ENCODE data around the gene INPPL1. TPM values are rescaled to one million over a fixed set of nuclear protein-coding genes. Genes with fewer than 3 reads are reported as not detected.

The INPPL1 gene
- total RNA-seq, 4 donors from 2014 or later = 85.9 to 114 (median 99.5) TPM

GRCh38 chr11:72240461-72241290, 16.1 kb downstream of the INPPL1 start:
- no peak for TF ChIP-seq CTCF (IDR thresholded peaks at IDR 0.05)
- no peak for TF ChIP-seq POLR2A (IDR thresholded peaks at IDR 0.05)
- Histone ChIP-seq H3K27me3 (peaks cover 15% of the 10 kb centered on the region), H3K36me3 (peaks cover 9 to 19% of the 10 kb centered on the region in 2 donors), H3K4me3 (replicated peaks in 1 of 3) (peak overlapping the region in 1 of 3 donors; percentile 33), H3K4me1 (peaks cover 34 to 40% of the 10 kb centered on the region in 2 donors), H3K27ac (no peak overlapping the region), H3K9me3 (no peaks in the 10 kb centered on the region)
- intact Hi-C loops (cut with DNase I) = no loop called here
- 19% methylated on average over 8 to 11 of the region's 44 CpGs for WGBS, 2 donors
- no peak for DNase-seq

- H3K27ac ChIP-seq = no peak overlapping the region
- H3K27me3 ChIP-seq = peaks cover 15% of the 10 kb centered on the region
- H3K9me3 ChIP-seq = no peaks in the 10 kb centered on the region
- intact Hi-C loops (cut with DNase I) = no loop called here
- WGBS, 2 donors = 37 to 46% methylated on average over 15 to 18 of the region's 20 CpGs
- TF ChIP-seq CTCF (IDR thresholded peaks at IDR 0.05) = no peak
- no peak for TF ChIP-seq POLR2A (IDR thresholded peaks at IDR 0.05)
- H3K4me1 ChIP-seq = peaks cover 34 to 40% of the 10 kb centered on the region in 2 donors
- H3K36me3 ChIP-seq = peaks cover 7 to 14% of the 10 kb centered on the region in 2 donors
- no peak for DNase-seq
- H3K4me3 ChIP-seq (replicated peaks in 1 of 3) = no peak overlapping the region
Observed at GRCh38 chr11:72241291-72241781, 16.8 kb downstream of the INPPL1 start.

- Histone ChIP-seq H3K36me3 (peaks cover 7% of the 10 kb centered on the region in 2 donors), H3K4me1 (peaks cover 34 to 40% of the 10 kb centered on the region in 2 donors), H3K9me3 (no peaks in the 10 kb centered on the region), H3K4me3 (replicated peaks in 1 of 3) (no peak overlapping the region), H3K27ac (no peak overlapping the region), H3K27me3 (peaks cover 15% of the 10 kb centered on the region)
- DNase-seq = no peak
- WGBS, 2 donors = 96 to 98% methylated on average over 2 of the region's 2 CpGs
- intact Hi-C loops (cut with DNase I) = no loop called here
- no peak for TF ChIP-seq CTCF (IDR thresholded peaks at IDR 0.05)
- no peak for TF ChIP-seq POLR2A (IDR thresholded peaks at IDR 0.05)
Observed at GRCh38 chr11:72242141-72242540, 17.6 kb downstream of the INPPL1 start.

GRCh38 chr11:72243173-72244059, 18.8 kb downstream of the INPPL1 start:
- no peak overlapping the region for H3K4me3 ChIP-seq (replicated peaks in 1 of 3)
- WGBS, 2 donors = 48 to 49% methylated on average over 28 to 29 of the region's 58 CpGs
- intact Hi-C loops (cut with DNase I) = no loop called here
- no peaks in the 10 kb centered on the region for H3K36me3 ChIP-seq
- H3K9me3 ChIP-seq = no peaks in the 10 kb centered on the region
- no peak overlapping the region for H3K27ac ChIP-seq
- peaks cover 26 to 29% of the 10 kb centered on the region in 2 donors for H3K4me1 ChIP-seq
- H3K27me3 ChIP-seq = peaks cover 15% of the 10 kb centered on the region
- TF ChIP-seq CTCF (IDR thresholded peaks at IDR 0.05) = no peak
- TF ChIP-seq POLR2A (IDR thresholded peaks at IDR 0.05) = no peak
- DNase-seq = no peak
